Esophagus squamous epithelium (tissue), 4 donors: ENCODE measurements around the gene OR10C1.

Experiments used
- POLR2A ChIP-seq, 4 donors: fragments of 450-650 bp; IDR thresholded peaks; one replicate each; pipeline ENCODE4 v1.6.1; 2017; ENCODE audit warnings: antibody characterized with exemption in 4 of 4, mild to moderate bottlenecking in 4 of 4, moderate library complexity in 3 of 4
- TF ChIP-seq, protein P1 (sequence below), 6 experiments: fragments of 450-650 bp in 4 of 6; fragments of 200-600 bp in 2 of 6; sonication (generic) in 2 of 6; IDR thresholded peaks; one replicate each; pipeline ENCODE4 v1.5.1; 2016 to 2019; ENCODE audit warnings: antibody characterized with exemption in 6 of 6, mild to moderate bottlenecking in 4 of 6, moderate library complexity in 4 of 6

DNA sequence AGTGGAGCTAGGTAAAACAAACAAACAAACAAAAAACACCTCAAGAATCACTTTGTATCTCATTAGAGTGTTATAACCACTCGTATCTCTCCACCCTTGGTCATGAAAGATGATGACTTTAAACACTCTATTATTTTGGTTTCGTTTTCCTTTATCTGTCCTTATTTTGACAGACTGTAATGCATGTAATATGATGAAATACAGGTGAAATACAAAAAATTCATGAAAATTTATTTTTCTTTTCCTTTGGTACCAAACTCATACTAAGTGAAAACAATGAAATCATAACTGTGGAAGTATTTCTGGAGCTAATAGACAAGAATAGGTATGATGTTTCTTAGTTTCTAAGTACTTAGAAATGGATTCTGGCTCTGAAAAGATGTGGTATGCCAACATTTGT lies 39.6 kb upstream of the OR10C1 start:
- no peak for TF ChIP-seq POLR2A (IDR thresholded peaks at IDR 0.05)
- TF ChIP-seq, protein P1, sequence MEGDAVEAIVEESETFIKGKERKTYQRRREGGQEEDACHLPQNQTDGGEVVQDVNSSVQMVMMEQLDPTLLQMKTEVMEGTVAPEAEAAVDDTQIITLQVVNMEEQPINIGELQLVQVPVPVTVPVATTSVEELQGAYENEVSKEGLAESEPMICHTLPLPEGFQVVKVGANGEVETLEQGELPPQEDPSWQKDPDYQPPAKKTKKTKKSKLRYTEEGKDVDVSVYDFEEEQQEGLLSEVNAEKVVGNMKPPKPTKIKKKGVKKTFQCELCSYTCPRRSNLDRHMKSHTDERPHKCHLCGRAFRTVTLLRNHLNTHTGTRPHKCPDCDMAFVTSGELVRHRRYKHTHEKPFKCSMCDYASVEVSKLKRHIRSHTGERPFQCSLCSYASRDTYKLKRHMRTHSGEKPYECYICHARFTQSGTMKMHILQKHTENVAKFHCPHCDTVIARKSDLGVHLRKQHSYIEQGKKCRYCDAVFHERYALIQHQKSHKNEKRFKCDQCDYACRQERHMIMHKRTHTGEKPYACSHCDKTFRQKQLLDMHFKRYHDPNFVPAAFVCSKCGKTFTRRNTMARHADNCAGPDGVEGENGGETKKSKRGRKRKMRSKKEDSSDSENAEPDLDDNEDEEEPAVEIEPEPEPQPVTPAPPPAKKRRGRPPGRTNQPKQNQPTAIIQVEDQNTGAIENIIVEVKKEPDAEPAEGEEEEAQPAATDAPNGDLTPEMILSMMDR (IDR thresholded peaks at IDR 0.05): no peak
